Brain microvascular endothelial cell (primary cell): ENCODE measurements around the gene IPPK.

Experiments used
- DNase-seq: peaks from one replicate; pipeline ENCODE4 v3.0.0-alpha.2; 2020
- H3K27ac ChIP-seq: fragments of 250-450 bp; sonication (Bioruptor Pico); 2 replicates; pipeline ENCODE4 v1.5.1; 2020; ENCODE audit warnings: mild to moderate bottlenecking, moderate library complexity
- H3K27me3 ChIP-seq: fragments of 250-450 bp; sonication (Bioruptor Pico); replicated peaks from 2 replicates; pipeline ENCODE4 v1.5.1; 2020; ENCODE audit warnings: mild to moderate bottlenecking
- H3K36me3 ChIP-seq: fragments of 250-450 bp; sonication (Bioruptor Pico); replicated peaks from 2 replicates; pipeline ENCODE4 v1.5.1; 2020; ENCODE audit warnings: mild to moderate bottlenecking
- H3K4me3 ChIP-seq: 2 replicates; pipeline ENCODE4 v1.5.1; 2011; ENCODE audit warnings: low read depth, mild to moderate bottlenecking, control low read depth, low read length, moderate library complexity
- in situ Hi-C: cut with HindIII; loops from 2 replicates; pipeline ENCODE4 v1.10.0; 2017; ENCODE audit warnings: low sequenced_read_pairs, low pct_ligation_motif_present
- TF ChIP-seq, protein P1 (sequence below): IDR thresholded peaks from 2 replicates; pipeline ENCODE4 v1.5.1; 2011; ENCODE audit warnings: low read depth, mild to moderate bottlenecking, moderate library complexity, low read length, control low read depth, inconsistent platforms; ENCODE audit errors: missing control alignments

Gene IPPK

DNA sequence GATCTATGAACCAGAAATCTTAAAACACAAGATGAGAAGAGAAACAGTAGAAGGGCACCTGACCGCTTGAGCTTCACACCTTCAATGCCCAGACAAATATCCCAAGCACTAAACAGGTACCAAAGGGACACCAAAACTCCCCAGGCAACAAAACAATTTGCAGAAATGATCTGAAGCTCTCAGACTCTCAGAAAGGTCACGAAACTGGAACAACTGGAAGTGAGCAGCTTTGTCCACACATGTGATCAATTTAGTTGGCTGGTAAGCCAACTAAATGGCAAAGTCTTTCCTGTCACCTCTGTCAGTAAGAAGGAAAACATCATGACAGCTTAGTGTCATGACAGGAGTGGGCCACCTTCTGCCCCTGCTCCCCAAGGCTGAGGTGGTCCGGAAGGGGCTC lies 4.1 kb downstream of the IPPK start:
- TF ChIP-seq, protein P1, sequence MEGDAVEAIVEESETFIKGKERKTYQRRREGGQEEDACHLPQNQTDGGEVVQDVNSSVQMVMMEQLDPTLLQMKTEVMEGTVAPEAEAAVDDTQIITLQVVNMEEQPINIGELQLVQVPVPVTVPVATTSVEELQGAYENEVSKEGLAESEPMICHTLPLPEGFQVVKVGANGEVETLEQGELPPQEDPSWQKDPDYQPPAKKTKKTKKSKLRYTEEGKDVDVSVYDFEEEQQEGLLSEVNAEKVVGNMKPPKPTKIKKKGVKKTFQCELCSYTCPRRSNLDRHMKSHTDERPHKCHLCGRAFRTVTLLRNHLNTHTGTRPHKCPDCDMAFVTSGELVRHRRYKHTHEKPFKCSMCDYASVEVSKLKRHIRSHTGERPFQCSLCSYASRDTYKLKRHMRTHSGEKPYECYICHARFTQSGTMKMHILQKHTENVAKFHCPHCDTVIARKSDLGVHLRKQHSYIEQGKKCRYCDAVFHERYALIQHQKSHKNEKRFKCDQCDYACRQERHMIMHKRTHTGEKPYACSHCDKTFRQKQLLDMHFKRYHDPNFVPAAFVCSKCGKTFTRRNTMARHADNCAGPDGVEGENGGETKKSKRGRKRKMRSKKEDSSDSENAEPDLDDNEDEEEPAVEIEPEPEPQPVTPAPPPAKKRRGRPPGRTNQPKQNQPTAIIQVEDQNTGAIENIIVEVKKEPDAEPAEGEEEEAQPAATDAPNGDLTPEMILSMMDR, result no peak
- H3K27me3 ChIP-seq, result no peaks in the 10 kb centered on the region
- in situ Hi-C loops, result no loop called here
- H3K36me3 ChIP-seq, result peaks cover 10% of the 10 kb centered on the region
- no peak for DNase-seq
- H3K4me3 ChIP-seq, result no peak overlapping the region
- H3K27ac ChIP-seq, result no peak overlapping the region

DNA sequence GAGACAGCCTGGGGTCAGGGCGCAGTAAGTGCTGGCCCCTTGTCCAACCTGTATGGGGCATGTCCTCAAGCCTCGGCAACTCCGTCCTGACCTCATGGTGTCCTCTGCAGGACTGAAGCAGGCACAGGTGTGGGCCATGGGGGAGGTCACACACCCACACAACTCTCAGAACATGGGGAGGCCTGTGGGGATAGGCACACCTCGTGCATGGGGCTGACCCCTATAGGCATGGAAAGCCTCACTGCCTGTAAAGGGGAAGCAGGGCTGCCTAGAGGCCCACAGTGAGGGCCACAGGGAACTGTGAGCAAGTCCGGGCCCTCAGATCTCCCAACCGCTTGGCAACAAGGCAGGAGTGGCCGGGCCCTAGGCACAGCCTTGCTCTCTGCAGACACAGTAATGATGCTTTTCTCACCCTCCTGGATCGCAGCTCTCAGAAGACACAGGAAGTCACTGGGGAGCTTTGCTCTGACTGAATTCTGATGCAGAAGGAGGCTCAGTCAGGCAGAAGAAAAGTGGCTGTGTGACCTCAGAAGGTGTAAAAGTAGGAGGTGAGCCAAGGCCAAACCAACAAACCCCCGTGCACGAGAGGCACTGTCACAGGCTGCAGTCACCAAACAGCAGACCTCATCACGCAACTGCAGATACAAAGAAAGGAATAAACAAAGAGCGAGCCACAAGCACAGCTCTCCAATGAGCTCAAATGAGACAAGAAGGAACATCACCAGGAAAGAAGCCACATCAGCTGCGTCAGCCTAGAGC lies 5.4 kb downstream of the IPPK start:
- Histone ChIP-seq H3K4me3 (no peak overlapping the region), H3K27ac (peak overlapping the region; percentile 53), H3K27me3 (no peaks in the 10 kb centered on the region), H3K36me3 (peaks cover 10% of the 10 kb centered on the region)
- in situ Hi-C loops, result no loop called here
- TF ChIP-seq, protein P1, result no peak
- peak; percentile 27 for DNase-seq

DNA sequence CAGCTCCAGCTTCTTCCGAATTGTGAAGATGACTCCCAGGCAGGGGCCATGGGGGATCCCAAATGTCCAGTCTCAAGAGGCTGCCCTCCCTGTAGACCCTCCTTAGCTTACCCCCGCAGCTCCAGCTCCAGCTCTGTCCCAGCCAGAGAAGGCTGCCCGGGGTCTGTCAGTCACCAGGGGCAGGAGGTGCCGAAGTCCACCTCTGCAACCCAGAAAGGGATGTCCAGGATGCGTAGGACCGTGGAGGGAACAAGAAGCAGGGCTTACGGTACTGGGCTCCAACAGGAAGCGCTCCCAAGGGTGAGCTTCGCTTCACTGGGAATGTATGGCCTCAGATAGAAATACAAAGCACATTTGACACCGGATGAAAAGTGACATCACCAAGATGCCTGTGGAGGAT lies 6.0 kb downstream of the IPPK start:
- in situ Hi-C loops, result no loop called here
- peaks cover 10% of the 10 kb centered on the region for H3K36me3 ChIP-seq
- H3K27me3 ChIP-seq, result no peaks in the 10 kb centered on the region
- peak; percentile 22 for DNase-seq
- TF ChIP-seq, protein P1, result no peak
- peak overlapping the region; percentile 23 for H3K27ac ChIP-seq
- H3K4me3 ChIP-seq, result no peak overlapping the region

DNA sequence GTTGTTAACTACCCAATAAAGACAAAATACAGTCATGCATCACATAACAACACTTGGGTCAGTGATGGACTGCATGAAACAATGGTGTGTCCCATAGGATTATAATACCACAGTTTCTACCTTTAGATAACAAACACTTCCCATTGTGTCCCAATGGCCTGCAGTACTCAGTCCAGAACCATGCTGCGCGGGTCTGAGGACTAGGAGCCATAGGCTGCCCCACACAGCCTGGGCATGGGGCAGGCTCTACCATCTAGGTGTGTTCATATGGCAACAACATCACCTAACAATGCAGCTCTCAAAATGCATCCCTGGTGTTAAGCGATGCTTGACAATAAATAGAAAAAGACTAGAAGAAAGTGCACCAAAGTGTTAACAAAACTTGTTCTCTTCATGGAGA lies 6.8 kb downstream of the IPPK start:
- TF ChIP-seq, protein P1, result no peak
- no peak overlapping the region for H3K4me3 ChIP-seq
- in situ Hi-C loops, result no loop called here
- H3K36me3 ChIP-seq, result peaks cover 13% of the 10 kb centered on the region
- H3K27me3 ChIP-seq, result no peaks in the 10 kb centered on the region
- no peak for DNase-seq
- no peak overlapping the region for H3K27ac ChIP-seq

DNA sequence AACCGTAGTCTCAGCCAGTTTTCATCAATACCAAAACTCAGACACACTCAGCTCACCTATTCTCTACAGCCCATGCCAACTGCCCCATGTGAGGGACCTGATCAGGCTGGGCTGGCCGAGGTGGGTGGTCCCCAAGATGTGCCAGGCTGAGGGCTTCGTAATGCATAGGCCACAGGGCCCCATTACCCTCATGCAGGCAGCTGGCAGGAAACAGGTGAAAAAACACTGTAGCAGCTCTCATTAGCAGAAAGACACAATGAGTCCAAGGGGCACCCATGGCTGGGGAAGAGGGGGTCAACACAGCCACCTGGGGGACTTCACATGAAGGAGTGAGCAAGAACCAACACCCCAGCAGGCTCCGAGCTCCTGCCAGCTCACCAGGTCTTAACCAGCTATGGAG lies 8.2 kb downstream of the IPPK start:
- Histone ChIP-seq H3K27me3 (no peaks in the 10 kb centered on the region), H3K36me3 (peaks cover 13% of the 10 kb centered on the region), H3K4me3 (no peak overlapping the region), H3K27ac (no peak overlapping the region)
- TF ChIP-seq, protein P1, result no peak
- in situ Hi-C loops, result no loop called here
- DNase-seq, result no peak

DNA sequence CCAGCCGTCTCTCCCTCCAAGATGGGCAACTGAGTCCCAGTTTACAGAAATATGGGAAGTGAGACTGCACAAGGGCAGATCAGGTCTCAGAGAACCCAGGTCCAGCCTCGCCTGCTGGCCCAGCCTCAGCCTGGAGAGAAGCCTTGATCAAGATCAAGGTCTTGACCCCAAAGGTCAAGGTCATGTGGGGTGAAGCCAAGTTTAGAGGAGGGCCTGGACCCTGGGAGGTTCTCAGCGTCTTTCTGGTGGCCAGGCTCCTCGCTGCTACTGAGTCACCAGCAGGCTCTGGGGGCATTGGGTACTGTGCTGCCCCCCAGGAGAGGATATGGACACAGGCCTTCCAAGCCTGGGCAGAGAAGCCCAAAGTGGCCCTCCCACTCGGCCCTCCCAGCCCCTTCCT lies 8.8 kb downstream of the IPPK start:
- DNase-seq, result no peak
- no peak overlapping the region for H3K27ac ChIP-seq
- peaks cover 15% of the 10 kb centered on the region for H3K36me3 ChIP-seq
- in situ Hi-C loops, result no loop called here
- H3K4me3 ChIP-seq, result no peak overlapping the region
- no peaks in the 10 kb centered on the region for H3K27me3 ChIP-seq
- TF ChIP-seq, protein P1, result no peak
